GM23338 (cell line): ENCODE results near the gene KCNJ11. TPM values are rescaled to one million over a fixed set of nuclear protein-coding genes. Genes with fewer than 3 reads are reported as not detected.

ENCODE experiments used
- ATAC-seq: fragments of 200-7000 bp; cut with Tn5 transposase; 3 replicates; pipeline ENCODE4 v1.9.1; 2020
- DNase-seq: peaks from one replicate; pipeline ENCODE4 v3.0.0-alpha.2; 2015; ENCODE audit warnings: low spot score
- H2AFZ ChIP-seq: fragments of 200-600 bp; sonication (generic); 2 replicates; pipeline ENCODE4 v1.8.0; 2016; ENCODE audit warnings: antibody characterized with exemption, mild to moderate bottlenecking, moderate library complexity
- H3F3A ChIP-seq: fragments of 200-600 bp; sonication (generic); replicated peaks from 2 replicates; pipeline ENCODE4 v1.8.0; 2017; ENCODE audit warnings: antibody characterized with exemption, mixed run types, low read depth
- H3K27ac ChIP-seq: fragments of 200-600 bp; sonication (generic); 2 replicates; pipeline ENCODE4 v1.6.1; 2016; ENCODE audit warnings: low read depth
- H3K27me3 ChIP-seq: fragments of 200-600 bp; sonication (generic); 2 replicates; pipeline ENCODE4 v1.8.0; 2016; ENCODE audit warnings: mild to moderate bottlenecking, mixed run types, moderate library complexity; ENCODE audit not compliant: insufficient read depth
- H3K36me3 ChIP-seq: fragments of 200-600 bp; sonication (generic); 2 replicates; pipeline ENCODE4 v1.8.0; 2016; ENCODE audit warnings: mild to moderate bottlenecking; ENCODE audit not compliant: insufficient read depth
- H3K4me1 ChIP-seq: fragments of 200-600 bp; sonication (generic); 2 replicates; pipeline ENCODE4 v1.8.0; 2016; ENCODE audit warnings: mild to moderate bottlenecking, moderate library complexity; ENCODE audit not compliant: insufficient read depth
- H3K4me2 ChIP-seq: fragments of 200-600 bp; sonication (generic); 2 replicates; pipeline ENCODE4 v1.7.1; 2017; ENCODE audit warnings: mixed run types
- H3K4me3 ChIP-seq: fragments of 200-600 bp; sonication (generic); 2 replicates; pipeline ENCODE4 v1.6.1; 2016; ENCODE audit warnings: mixed run types
- H3K79me2 ChIP-seq: fragments of 200-600 bp; sonication (generic); replicated peaks from 2 replicates; pipeline ENCODE4 v1.8.0; 2017; ENCODE audit warnings: mild to moderate bottlenecking; ENCODE audit not compliant: insufficient read depth
- H3K9me2 ChIP-seq: fragments of 200-600 bp; sonication (generic); 2 replicates; pipeline ENCODE4 v1.8.0; 2017; ENCODE audit not compliant: insufficient read depth
- H4K20me1 ChIP-seq: fragments of 200-600 bp; sonication (generic); replicated peaks from 2 replicates; pipeline ENCODE4 v1.8.0; 2017; ENCODE audit warnings: mild to moderate bottlenecking; ENCODE audit not compliant: insufficient read depth
- H3K27ac Mint-ChIP-seq: 2 replicates; pipeline ENCODE4 v1.8.0; 2020; ENCODE audit warnings: inconsistent platforms, mild to moderate bottlenecking, moderate library complexity, mixed read lengths
- H3K27me3 Mint-ChIP-seq: 3 replicates; pipeline ENCODE4 v1.8.0; 2022; ENCODE audit warnings: low read depth, mild to moderate bottlenecking, moderate library complexity, mixed read lengths, inconsistent platforms; ENCODE audit not compliant: insufficient read depth, poor library complexity
- H3K36me3 Mint-ChIP-seq: 3 replicates; pipeline ENCODE4 v1.8.0; 2021; ENCODE audit warnings: low read depth, mild to moderate bottlenecking, inconsistent platforms, moderate library complexity, mixed read lengths
- H3K4me1 Mint-ChIP-seq: 3 replicates; pipeline ENCODE4 v1.8.0; 2020; ENCODE audit warnings: mild to moderate bottlenecking, inconsistent platforms, mixed read lengths
- H3K4me3 Mint-ChIP-seq: 3 replicates; pipeline ENCODE4 v1.8.0; 2021; ENCODE audit warnings: moderate library complexity, mild to moderate bottlenecking, inconsistent platforms, mixed read lengths
- H3K9me3 Mint-ChIP-seq: 3 replicates; pipeline ENCODE4 v1.8.0; 2020; ENCODE audit warnings: moderate library complexity, mild to moderate bottlenecking, inconsistent platforms, mixed read lengths
- EZH2 ChIP-seq: fragments of 200-600 bp; sonication (generic); IDR thresholded peaks from one replicate; pipeline ENCODE4 v1.8.0; 2017; ENCODE audit warnings: antibody characterized with exemption, mild to moderate bottlenecking, low read depth; ENCODE audit not compliant: unreplicated experiment
- EZH2phosphoT487 ChIP-seq: fragments of 200-600 bp; sonication (generic); IDR thresholded peaks from one replicate; pipeline ENCODE4 v1.8.1; 2018; ENCODE audit warnings: antibody characterized with exemption; ENCODE audit not compliant: unreplicated experiment
- JUNB ChIP-seq: IDR thresholded peaks from one replicate; pipeline ENCODE4 v1.6.1; 2016; ENCODE audit warnings: antibody characterized with exemption; ENCODE audit not compliant: unreplicated experiment
- NANOG ChIP-seq: IDR thresholded peaks from 2 replicates; pipeline ENCODE4 v1.6.1; 2016; ENCODE audit warnings: antibody characterized with exemption, borderline replicate concordance
- POLR2AphosphoS5 ChIP-seq: IDR thresholded peaks from 2 replicates; pipeline ENCODE4 v1.6.1; 2016; ENCODE audit warnings: antibody characterized with exemption, low read depth
- STAT1 ChIP-seq: IDR thresholded peaks from one replicate; pipeline ENCODE4 v1.6.1; 2016; ENCODE audit warnings: antibody characterized with exemption; ENCODE audit not compliant: unreplicated experiment
- ZNF114 ChIP-seq: fragments of 250-450 bp; sonication (Bioruptor Pico); IDR thresholded peaks from 2 replicates; pipeline ENCODE4 v1.5.0; 2020; ENCODE audit warnings: mild to moderate bottlenecking, moderate library complexity
- polyA plus RNA-seq: library from polyadenylated mRNA; unstranded; fragments of >200 nt; fragmentation: Nextera tagmentation; extraction: Ambion mirVana; gene quantifications from 2 replicates; pipeline ENCODE4 v1.2.1, GENCODE V29; 2016
- total RNA-seq: library from RNA; depleted of rRNA; stranded (reverse); fragments of >200 nt; shearing (Covaris generic); gene quantifications from 2 replicates; pipeline ENCODE4 v1.2.3, GENCODE V29; 2014
- TF ChIP-seq, protein P1 (sequence below): IDR thresholded peaks from 2 replicates; pipeline ENCODE4 v1.6.1; 2016; ENCODE audit warnings: antibody characterized with exemption
- TF ChIP-seq, protein P2 (sequence below), 2 experiments: fragments of 200-600 bp in 1 of 2; sonication (generic) in 1 of 2; conservative IDR thresholded peaks; 2 replicates each; pipeline versions ENCODE4 v1.5.1 to v1.6.1; 2016 to 2017; ENCODE audit warnings: antibody characterized with exemption in 2 of 2, low read depth in 2 of 2, mild to moderate bottlenecking in 2 of 2, moderate library complexity in 1 of 2
- TF ChIP-seq, protein P3 (sequence below): fragments of 250-450 bp; sonication (Bioruptor Pico); IDR thresholded peaks from 2 replicates; pipeline ENCODE4 v1.5.0; 2020; ENCODE audit warnings: mild to moderate bottlenecking, moderate library complexity

KCNJ11 gene
- total and polyA plus RNA-seq, 2 experiments from 2014 or later: 0.89 to 7.9 TPM

DNA sequence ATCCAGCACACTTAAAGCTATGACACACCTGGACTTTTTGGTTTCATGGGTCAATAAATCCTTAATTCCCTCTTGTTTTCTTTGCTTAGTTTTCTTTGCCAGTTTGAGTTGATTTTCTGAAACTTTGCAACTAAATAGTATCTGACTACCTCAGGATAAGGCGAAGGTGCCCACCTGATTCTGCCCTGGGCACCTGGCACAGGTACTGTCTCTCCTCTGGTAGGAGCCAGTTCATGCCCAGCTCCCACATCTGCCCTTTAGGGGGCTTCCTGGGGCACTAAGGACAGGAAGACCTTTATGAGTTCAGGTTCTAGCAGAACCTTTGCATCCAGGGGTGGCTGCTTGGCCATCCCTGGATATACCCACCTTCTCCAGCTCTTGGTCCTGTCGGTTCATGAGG lies 19.6 kb upstream of the KCNJ11 start:
- Mint-ChIP-seq H3K27ac (no peak overlapping the region), H3K36me3 (no peaks in the 10 kb centered on the region), H3K27me3 (peaks cover 11% of the 10 kb centered on the region), H3K9me3 (no peaks in the 10 kb centered on the region), H3K4me1 (peaks cover 13% of the 10 kb centered on the region; the same call in 1 of the 3 replicates), H3K4me3 (no peak overlapping the region)
- TF ChIP-seq, protein P1, sequence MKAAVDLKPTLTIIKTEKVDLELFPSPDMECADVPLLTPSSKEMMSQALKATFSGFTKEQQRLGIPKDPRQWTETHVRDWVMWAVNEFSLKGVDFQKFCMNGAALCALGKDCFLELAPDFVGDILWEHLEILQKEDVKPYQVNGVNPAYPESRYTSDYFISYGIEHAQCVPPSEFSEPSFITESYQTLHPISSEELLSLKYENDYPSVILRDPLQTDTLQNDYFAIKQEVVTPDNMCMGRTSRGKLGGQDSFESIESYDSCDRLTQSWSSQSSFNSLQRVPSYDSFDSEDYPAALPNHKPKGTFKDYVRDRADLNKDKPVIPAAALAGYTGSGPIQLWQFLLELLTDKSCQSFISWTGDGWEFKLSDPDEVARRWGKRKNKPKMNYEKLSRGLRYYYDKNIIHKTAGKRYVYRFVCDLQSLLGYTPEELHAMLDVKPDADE: no peak
- no peak for TF ChIP-seq POLR2AphosphoS5
- TF ChIP-seq ZNF114: no peak
- TF ChIP-seq, protein P2, sequence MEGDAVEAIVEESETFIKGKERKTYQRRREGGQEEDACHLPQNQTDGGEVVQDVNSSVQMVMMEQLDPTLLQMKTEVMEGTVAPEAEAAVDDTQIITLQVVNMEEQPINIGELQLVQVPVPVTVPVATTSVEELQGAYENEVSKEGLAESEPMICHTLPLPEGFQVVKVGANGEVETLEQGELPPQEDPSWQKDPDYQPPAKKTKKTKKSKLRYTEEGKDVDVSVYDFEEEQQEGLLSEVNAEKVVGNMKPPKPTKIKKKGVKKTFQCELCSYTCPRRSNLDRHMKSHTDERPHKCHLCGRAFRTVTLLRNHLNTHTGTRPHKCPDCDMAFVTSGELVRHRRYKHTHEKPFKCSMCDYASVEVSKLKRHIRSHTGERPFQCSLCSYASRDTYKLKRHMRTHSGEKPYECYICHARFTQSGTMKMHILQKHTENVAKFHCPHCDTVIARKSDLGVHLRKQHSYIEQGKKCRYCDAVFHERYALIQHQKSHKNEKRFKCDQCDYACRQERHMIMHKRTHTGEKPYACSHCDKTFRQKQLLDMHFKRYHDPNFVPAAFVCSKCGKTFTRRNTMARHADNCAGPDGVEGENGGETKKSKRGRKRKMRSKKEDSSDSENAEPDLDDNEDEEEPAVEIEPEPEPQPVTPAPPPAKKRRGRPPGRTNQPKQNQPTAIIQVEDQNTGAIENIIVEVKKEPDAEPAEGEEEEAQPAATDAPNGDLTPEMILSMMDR (conservative IDR thresholded peaks at IDR 0.05; ENCODE audit: low read depth in 2 of 2): no peak
- no peak for TF ChIP-seq STAT1
- TF ChIP-seq JUNB: no peak
- TF ChIP-seq EZH2: no peak
- no peak for TF ChIP-seq EZH2phosphoT487
- TF ChIP-seq, protein P3, sequence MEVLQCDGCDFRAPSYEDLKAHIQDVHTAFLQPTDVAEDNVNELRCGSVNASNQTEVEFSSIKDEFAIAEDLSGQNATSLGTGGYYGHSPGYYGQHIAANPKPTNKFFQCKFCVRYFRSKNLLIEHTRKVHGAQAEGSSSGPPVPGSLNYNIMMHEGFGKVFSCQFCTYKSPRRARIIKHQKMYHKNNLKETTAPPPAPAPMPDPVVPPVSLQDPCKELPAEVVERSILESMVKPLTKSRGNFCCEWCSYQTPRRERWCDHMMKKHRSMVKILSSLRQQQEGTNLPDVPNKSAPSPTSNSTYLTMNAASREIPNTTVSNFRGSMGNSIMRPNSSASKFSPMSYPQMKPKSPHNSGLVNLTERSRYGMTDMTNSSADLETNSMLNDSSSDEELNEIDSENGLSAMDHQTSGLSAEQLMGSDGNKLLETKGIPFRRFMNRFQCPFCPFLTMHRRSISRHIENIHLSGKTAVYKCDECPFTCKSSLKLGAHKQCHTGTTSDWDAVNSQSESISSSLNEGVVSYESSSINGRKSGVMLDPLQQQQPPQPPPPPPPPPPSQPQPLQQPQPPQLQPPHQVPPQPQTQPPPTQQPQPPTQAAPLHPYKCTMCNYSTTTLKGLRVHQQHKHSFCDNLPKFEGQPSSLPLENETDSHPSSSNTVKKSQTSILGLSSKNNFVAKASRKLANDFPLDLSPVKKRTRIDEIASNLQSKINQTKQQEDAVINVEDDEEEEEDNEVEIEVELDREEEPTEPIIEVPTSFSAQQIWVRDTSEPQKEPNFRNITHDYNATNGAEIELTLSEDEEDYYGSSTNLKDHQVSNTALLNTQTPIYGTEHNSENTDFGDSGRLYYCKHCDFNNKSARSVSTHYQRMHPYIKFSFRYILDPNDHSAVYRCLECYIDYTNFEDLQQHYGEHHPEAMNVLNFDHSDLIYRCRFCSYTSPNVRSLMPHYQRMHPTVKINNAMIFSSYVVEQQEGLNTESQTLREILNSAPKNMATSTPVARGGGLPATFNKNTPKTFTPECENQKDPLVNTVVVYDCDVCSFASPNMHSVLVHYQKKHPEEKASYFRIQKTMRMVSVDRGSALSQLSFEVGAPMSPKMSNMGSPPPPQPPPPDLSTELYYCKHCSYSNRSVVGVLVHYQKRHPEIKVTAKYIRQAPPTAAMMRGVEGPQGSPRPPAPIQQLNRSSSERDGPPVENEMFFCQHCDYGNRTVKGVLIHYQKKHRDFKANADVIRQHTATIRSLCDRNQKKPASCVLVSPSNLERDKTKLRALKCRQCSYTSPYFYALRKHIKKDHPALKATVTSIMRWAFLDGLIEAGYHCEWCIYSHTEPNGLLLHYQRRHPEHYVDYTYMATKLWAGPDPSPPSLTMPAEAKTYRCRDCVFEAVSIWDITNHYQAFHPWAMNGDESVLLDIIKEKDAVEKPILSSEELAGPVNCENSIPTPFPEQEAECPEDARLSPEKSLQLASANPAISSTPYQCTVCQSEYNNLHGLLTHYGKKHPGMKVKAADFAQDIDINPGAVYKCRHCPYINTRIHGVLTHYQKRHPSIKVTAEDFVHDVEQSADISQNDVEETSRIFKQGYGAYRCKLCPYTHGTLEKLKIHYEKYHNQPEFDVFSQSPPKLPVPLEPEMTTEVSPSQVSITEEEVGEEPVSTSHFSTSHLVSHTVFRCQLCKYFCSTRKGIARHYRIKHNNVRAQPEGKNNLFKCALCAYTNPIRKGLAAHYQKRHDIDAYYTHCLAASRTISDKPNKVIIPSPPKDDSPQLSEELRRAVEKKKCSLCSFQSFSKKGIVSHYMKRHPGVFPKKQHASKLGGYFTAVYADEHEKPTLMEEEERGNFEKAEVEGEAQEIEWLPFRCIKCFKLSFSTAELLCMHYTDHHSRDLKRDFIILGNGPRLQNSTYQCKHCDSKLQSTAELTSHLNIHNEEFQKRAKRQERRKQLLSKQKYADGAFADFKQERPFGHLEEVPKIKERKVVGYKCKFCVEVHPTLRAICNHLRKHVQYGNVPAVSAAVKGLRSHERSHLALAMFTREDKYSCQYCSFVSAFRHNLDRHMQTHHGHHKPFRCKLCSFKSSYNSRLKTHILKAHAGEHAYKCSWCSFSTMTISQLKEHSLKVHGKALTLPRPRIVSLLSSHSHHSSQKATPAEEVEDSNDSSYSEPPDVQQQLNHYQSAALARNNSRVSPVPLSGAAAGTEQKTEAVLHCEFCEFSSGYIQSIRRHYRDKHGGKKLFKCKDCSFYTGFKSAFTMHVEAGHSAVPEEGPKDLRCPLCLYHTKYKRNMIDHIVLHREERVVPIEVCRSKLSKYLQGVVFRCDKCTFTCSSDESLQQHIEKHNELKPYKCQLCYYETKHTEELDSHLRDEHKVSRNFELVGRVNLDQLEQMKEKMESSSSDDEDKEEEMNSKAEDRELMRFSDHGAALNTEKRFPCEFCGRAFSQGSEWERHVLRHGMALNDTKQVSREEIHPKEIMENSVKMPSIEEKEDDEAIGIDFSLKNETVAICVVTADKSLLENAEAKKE: no peak
- no peak for TF ChIP-seq NANOG
- H3K27ac ChIP-seq: no peak overlapping the region
- DNase-seq (no peak), ATAC-seq (no peak)
- no peaks in the 10 kb centered on the region for H3K4me1 ChIP-seq
- H3K79me2 ChIP-seq: no peaks in the 10 kb centered on the region
- no peak overlapping the region for H2AFZ ChIP-seq
- no peaks in the 10 kb centered on the region for H3K9me2 ChIP-seq
- no peak overlapping the region for H3K4me3 ChIP-seq
- H3K27me3 ChIP-seq: no peaks in the 10 kb centered on the region
- no peaks in the 10 kb centered on the region for H3F3A ChIP-seq
- H3K36me3 ChIP-seq: no peaks in the 10 kb centered on the region
- no peak overlapping the region for H3K4me2 ChIP-seq
- H4K20me1 ChIP-seq: no peaks in the 10 kb centered on the region
